ENCODE data around the gene ELOVL2. TPM values are rescaled to one million over a fixed set of nuclear protein-coding genes. Genes with fewer than 3 reads are reported as not detected.
"Not testable (repeated sequence)": the region's sequence is repeated elsewhere in the genome, so short reads cannot be mapped to it uniquely, and the experiment has no call there.

ELOVL2 gene, protein sequence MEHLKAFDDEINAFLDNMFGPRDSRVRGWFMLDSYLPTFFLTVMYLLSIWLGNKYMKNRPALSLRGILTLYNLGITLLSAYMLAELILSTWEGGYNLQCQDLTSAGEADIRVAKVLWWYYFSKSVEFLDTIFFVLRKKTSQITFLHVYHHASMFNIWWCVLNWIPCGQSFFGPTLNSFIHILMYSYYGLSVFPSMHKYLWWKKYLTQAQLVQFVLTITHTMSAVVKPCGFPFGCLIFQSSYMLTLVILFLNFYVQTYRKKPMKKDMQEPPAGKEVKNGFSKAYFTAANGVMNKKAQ
- total RNA-seq: not detected

DNA sequence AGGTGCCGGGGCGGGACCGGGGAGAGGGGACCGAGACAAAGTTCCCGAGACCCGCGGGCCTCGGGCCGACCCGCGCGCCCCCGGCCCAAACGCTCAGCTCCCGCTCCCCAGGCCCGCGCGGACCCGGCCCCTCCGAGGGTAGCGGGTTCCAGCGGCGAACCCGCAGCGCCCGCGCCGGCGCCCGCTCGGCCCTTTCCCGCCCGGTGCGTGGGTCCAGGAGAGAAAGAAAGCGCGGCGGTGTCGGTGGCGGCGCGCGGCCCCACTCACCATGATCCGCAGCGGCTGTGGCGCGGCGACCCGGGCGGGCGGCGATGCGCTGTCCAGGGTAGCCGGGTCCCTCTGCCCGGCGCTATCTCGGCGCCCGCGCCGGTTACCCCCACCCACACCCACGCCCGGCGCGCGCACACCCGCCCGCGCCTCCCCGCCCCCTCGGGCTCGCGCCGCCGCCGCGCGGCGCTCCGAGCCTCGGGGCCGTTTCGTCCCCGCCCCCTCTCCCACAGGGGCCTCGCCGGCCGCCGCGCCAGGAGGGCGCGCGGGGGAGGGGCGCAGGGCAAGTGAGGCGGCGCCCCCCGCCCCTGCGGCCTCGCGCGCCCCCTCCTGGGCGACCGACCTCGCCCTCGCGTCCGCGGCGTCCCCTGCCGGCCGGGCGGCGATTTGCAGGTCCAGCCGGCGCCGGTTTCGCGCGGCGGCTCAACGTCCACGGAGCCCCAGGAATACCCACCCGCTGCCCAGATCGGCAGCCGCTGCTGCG is at the start of gene ELOVL2:
Gene ELOVL2, minus strand, starts transcription at position 345 of the 751 bp plus-strand sequence. Its CDS starts 75 bp downstream, at position 270.
- Mint-ChIP-seq H3K9me3 (no peaks in the 10 kb centered on the region), H3K4me3 (peak within 1 kb of the TSS; percentile 65), H3K4me1 (ENCODE audit: low read depth) (peaks cover 8% of the 10 kb centered on the region), H3K36me3 (ENCODE audit: low read depth) (peaks cover 2% of the 10 kb centered on the region), H3K27ac (no peak within 1 kb of the TSS), H3K27me3 (peaks cover 58% of the 10 kb centered on the region)
- intact Hi-C loops (cut with micrococcal nuclease): no loop called here
- ChIA-PET CTCF (no interaction called here), POLR2A (no interaction called here)
- DNase-seq (peak; percentile 25), ATAC-seq (peak; percentile 73)
- TF ChIP-seq, protein P1, sequence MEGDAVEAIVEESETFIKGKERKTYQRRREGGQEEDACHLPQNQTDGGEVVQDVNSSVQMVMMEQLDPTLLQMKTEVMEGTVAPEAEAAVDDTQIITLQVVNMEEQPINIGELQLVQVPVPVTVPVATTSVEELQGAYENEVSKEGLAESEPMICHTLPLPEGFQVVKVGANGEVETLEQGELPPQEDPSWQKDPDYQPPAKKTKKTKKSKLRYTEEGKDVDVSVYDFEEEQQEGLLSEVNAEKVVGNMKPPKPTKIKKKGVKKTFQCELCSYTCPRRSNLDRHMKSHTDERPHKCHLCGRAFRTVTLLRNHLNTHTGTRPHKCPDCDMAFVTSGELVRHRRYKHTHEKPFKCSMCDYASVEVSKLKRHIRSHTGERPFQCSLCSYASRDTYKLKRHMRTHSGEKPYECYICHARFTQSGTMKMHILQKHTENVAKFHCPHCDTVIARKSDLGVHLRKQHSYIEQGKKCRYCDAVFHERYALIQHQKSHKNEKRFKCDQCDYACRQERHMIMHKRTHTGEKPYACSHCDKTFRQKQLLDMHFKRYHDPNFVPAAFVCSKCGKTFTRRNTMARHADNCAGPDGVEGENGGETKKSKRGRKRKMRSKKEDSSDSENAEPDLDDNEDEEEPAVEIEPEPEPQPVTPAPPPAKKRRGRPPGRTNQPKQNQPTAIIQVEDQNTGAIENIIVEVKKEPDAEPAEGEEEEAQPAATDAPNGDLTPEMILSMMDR (IDR thresholded peaks at IDR 0.05): peak; percentile 62

DNA sequence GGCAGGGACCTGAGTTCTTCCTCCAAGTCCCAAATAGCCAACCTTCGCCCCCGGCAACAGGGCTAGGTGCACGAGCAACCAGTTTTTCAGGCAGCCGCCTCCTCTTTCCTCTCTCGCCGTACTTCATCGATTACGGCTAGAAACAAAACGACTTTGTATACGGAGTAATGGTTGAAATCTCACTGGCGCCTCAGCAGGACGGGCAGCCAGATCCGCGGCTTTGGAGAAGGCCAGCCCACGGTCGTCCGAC is 49.2 kb upstream of the ELOVL2 start:
- intact Hi-C loops (cut with micrococcal nuclease): no loop called here
- DNase-seq: no peak
- ATAC-seq: peak; percentile 5
- POLR2A ChIA-PET: interaction anchor here (0.6 to 1.0 kb wide), 2 partner anchors 11 to 358 kb away, joined by 3 read pairs; no protein-coding TSS in a partner anchor
- H3K9me3 Mint-ChIP-seq: no peaks in the 10 kb centered on the region
- peaks cover 5% of the 10 kb centered on the region for H3K36me3 Mint-ChIP-seq (ENCODE audit: low read depth)
- CTCF ChIA-PET: interaction anchor here (0.5 to 1.0 kb wide), 6 partner anchors 10 to 624 kb away, joined by 3 to 4 read pairs (median 3); no protein-coding TSS in a partner anchor
- H3K4me3 Mint-ChIP-seq: peak overlapping the region; percentile 89
- H3K4me1 Mint-ChIP-seq (ENCODE audit: low read depth): peaks cover 25% of the 10 kb centered on the region
- H3K27ac Mint-ChIP-seq: peak overlapping the region; percentile 96
- no peaks in the 10 kb centered on the region for H3K27me3 Mint-ChIP-seq
- TF ChIP-seq, protein P1 (IDR thresholded peaks at IDR 0.05): no peak

DNA sequence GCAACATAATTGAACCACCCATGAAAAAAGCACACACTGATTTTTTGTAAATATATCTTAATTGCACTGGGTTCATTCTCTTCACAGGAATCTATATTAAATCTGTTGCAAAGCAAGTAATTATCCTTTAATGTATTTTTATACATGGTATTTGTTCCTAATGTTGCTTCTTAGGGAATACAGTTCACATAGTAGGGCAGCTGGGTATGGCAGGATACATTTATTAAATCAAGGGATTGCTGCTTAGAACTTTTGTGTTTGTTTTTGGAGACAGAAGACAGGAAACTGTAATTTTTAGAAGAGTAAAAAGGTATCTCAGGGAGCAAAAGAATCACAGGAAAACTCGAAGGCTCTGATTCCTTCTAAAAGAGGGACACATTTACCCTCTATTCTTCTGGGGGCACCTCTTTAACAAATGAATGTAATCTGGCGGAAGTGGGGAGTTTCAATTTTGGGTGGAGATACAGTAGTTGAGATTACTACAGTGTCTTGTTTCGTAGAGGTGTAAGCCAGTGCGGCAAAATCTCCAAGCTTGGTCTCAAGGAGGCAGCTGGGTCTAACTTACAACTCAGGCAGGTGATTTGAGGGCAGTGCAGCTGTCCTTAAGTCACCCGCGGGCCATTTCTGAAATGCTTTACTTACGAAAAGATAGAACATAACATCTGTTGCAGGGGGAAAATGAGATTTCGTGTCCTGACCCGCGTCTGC is 48.7 kb upstream of the ELOVL2 start:
- Mint-ChIP-seq H3K36me3 (ENCODE audit: low read depth) (peaks cover 5% of the 10 kb centered on the region), H3K27me3 (no peaks in the 10 kb centered on the region), H3K4me3 (peak overlapping the region; percentile 89), H3K27ac (peak overlapping the region; percentile 96), H3K4me1 (ENCODE audit: low read depth) (peaks cover 25% of the 10 kb centered on the region), H3K9me3 (no peaks in the 10 kb centered on the region)
- intact Hi-C loops (cut with micrococcal nuclease): no loop called here
- POLR2A ChIA-PET: interaction anchor here (0.6 to 1.0 kb wide), 2 partner anchors 11 to 358 kb away, joined by 3 read pairs; no protein-coding TSS in a partner anchor
- DNase-seq (peak; percentile 61), ATAC-seq (peak; percentile 17)
- TF ChIP-seq, protein P1 (IDR thresholded peaks at IDR 0.05): no peak
- CTCF ChIA-PET: interaction anchor here (0.5 to 1.0 kb wide), 6 partner anchors 10 to 623 kb away, joined by 3 to 4 read pairs (median 3); no protein-coding TSS in a partner anchor

DNA sequence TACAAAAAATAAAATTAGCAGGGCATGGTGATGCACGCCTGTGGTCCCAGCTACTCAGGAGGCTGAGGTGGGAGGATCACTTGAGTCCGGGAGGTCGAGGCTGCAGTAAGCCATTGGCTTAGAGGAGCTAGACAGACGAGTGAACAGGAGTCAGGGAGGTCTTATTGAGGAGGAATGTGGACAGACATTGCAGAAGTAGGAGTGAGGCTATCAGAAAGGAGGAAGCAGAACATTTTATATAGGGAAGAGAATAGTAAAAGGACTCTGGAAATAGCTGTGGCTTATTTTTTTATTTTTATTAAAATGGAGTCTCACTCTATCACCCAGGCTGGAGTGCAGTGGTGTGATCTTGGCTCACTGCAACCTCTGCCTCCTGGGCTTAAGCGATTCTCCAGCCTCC is 47.0 kb upstream of the ELOVL2 start:
- POLR2A ChIA-PET; H3K9me3 Mint-ChIP-seq; H3K4me3 Mint-ChIP-seq; H3K27ac Mint-ChIP-seq; ATAC-seq; H3K36me3 Mint-ChIP-seq (ENCODE audit: low read depth); DNase-seq; H3K27me3 Mint-ChIP-seq; intact Hi-C loops (cut with micrococcal nuclease): not testable (repeated sequence)
- CTCF ChIA-PET: interaction anchor here (1.3 to 2.1 kb wide), 2 partner anchors 9 to 22 kb away, joined by 4 to 6 read pairs; no protein-coding TSS in a partner anchor
- peaks cover 19% of the 10 kb centered on the region for H3K4me1 Mint-ChIP-seq (ENCODE audit: low read depth)

DNA sequence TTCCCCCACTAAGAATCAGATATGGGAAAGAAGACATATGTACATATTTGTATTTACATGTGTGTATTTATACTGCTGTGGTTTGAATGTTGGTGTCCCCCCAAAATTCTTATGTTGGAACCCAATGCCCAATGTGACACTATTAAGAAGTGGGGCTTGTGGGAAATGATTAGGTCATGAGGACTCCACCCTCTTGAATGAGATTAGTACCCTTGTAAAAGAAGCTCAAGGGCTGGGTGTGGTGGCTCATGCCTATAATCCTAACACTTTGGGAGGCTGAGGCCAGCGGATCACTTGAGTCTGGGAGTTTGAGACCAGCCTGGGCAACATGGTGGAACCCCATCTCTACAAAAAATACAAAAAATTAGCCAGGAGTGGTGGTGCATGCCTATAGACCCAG is 45.6 kb upstream of the ELOVL2 start:
- H3K9me3 Mint-ChIP-seq: no peaks in the 10 kb centered on the region
- peaks cover 2% of the 10 kb centered on the region for H3K36me3 Mint-ChIP-seq (ENCODE audit: low read depth)
- DNase-seq (no peak), ATAC-seq (no peak)
- H3K4me1 Mint-ChIP-seq (ENCODE audit: low read depth): peaks cover 6% of the 10 kb centered on the region
- ChIA-PET CTCF (no interaction called here), POLR2A (no interaction called here)
- H3K27ac Mint-ChIP-seq: no peak overlapping the region
- TF ChIP-seq, protein P1 (IDR thresholded peaks at IDR 0.05): no peak
- H3K27me3 Mint-ChIP-seq: no peaks in the 10 kb centered on the region
- intact Hi-C loops (cut with micrococcal nuclease): no loop called here
- H3K4me3 Mint-ChIP-seq: no peak overlapping the region

DNA sequence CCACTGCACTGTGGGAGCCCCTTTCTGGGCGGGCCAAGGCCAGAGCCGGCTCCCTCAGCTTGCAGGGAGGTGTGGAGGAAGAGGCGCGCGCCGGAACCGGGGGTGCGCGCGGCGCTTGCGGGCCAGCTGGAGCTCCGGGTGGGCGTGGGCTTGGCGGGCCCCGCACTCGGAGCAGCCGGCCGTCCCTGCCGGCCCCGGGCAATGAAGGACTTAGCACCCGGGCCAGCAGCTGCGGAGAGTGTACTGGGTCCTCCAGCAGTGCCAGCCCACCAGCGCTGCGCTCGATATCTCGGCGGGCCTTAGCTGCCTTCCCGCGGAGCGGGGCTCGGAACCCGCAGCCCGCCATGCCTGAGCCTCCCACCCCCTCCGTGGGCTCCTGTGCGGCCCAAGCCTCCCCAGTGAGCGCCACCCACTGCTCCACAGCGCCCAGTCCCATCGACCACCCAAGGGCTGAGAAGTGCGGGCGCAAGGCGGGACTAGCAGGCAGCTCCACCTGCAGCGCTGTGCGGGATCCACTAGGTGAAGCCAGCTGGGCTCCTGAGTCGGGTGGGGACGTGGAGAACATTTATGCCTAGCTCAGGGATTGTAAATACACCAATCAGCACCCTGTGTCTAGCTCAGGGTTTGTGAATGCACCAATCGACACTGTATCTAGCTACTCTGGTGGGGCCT is 43.2 kb upstream of the ELOVL2 start:
- ATAC-seq; intact Hi-C loops (cut with micrococcal nuclease); H3K4me3 Mint-ChIP-seq; DNase-seq; POLR2A ChIA-PET; H3K36me3 Mint-ChIP-seq (ENCODE audit: low read depth); H3K27me3 Mint-ChIP-seq; H3K27ac Mint-ChIP-seq; H3K9me3 Mint-ChIP-seq; H3K4me1 Mint-ChIP-seq (ENCODE audit: low read depth): not testable (repeated sequence)
- CTCF ChIA-PET: interaction anchor here (1.1 to 1.7 kb wide), 3 partner anchors 10 to 133 kb away, joined by 3 to 4 read pairs (median 3); no protein-coding TSS in a partner anchor
